GM11168 (cell line): ENCODE measurements around the gene ADORA1.

Source experiments
- in situ Hi-C: fragments of 300-500 bp; cut with MboI; formaldehyde crosslinking; loops from one replicate; pipeline ENCODE4 v1.12.0; 2022; ENCODE audit warnings: low sequenced_read_pairs; ENCODE audit not compliant: unreplicated experiment

The ADORA1 gene

DNA sequence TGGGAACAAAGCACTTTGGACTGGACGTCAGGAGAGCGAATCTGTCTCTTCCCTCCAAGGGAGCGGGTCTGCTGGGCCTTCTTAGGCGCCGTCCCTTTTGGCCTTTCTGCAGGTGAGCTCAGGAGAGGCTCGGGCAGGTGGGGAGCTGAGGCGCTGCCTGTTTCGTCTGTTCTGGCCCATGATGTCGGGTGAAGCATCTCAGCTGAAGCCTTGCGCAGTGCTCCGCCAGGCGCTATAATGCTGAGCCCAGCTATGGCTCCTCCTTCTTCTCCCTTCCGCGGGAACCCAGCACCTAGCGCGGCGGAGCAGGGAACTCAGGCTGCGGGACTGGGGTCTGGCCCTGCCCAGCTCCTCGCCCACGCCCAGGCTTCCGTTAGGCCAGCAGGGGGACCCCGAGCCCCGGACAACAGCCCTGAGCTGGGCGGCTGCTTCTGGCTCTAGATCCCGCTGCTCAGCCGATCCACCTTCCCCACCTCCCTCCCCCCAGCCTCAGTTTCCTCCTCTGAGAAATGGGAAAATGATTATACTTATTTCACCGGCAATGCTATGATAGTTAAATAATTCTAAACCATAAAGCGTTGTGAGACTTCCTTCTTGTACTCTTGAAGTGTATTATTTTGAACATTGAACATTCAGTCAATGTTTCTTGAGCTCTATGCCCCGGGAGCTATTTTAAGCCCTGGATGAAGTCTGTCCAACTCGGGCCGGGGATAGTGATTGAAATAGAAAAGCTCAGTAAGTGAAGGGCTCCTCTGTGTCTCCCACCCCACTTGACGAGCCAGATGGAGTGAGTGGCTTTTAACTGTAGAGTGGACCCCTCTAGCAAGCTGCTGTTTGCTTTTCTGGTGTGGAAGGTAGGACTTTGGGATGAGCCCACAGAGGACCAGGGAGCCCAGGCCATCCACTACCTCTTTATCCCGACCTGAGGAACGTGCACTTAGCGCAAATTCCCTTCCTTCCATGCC lies 9.6 kb upstream of the ADORA1 start:
- in situ Hi-C loops, result no loop called here

- in situ Hi-C loops, result no loop called here
Measured at GRCh38 chr1:203120325-203121153, 7.0 kb upstream of the ADORA1 start.

GRCh38 chr1:203121186-203122015 lies 6.1 kb upstream of the ADORA1 start:
- in situ Hi-C loops, result no loop called here

- in situ Hi-C loops, result no loop called here
Measured at GRCh38 chr1:203122159-203122558, 5.4 kb upstream of the ADORA1 start.

GRCh38 chr1:203124011-203124410 lies 3.5 kb upstream of the ADORA1 start:
- in situ Hi-C loops, result no loop called here

DNA sequence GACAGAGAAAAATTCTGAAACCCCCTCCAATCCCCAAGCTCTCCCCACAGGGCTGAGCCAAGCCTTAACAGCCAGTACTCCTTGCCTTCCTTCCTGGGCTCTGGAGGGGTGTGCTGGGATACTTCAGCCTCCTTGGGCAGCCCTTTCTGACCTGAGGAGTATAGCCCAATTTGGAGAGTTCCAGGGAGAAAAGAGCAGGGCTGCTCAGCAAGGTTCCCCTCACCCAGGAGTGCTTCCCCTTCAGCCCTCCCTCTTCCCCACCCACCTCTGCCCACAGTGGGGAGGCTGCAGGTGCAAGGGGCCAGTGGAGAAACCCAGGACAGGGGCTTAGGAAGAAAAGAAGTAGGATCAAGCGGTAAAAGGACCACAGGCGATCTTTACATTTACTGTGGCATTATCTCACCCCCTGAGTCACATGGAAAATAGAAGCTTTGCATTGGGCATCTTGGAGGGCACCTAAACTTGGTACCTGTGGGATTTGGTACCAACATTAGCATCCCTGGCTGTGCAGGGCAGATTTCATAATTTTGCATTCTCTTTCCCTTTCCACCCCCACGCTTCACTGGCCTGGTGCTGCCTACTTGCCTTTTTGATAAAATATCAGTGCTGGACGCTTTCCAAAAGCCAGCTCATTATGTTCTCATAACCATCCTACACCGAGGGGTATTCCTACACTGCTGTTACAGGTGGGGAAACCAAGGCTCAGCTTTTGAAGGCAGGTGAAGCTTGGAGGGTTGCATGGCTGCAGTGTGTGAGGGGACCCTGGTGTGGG lies 2.8 kb upstream of the ADORA1 start:
- in situ Hi-C loops, result no loop called here

- in situ Hi-C loops, result no loop called here
Measured at GRCh38 chr1:203126151-203126865, 1.2 kb upstream of the ADORA1 start.

- in situ Hi-C loops, result no loop called here
Measured at GRCh38 chr1:203126866-203127665, 460 bp upstream of the ADORA1 start.

DNA sequence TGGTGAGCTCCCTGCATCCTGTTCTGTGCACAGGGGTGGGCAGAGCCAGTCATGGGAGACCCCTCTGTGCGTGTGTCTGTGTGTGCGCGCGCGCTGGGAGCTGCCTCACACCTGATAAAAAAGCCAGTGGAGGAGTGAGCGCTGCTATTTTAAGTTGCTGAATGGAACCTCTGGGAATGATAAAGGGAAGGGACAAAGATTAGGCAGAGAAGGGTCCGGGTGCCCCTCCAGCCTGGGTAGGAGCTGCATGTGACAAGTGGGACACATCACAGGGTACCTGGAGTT lies 847 bp downstream of the ADORA1 start:
- in situ Hi-C loops, result no loop called here

DNA sequence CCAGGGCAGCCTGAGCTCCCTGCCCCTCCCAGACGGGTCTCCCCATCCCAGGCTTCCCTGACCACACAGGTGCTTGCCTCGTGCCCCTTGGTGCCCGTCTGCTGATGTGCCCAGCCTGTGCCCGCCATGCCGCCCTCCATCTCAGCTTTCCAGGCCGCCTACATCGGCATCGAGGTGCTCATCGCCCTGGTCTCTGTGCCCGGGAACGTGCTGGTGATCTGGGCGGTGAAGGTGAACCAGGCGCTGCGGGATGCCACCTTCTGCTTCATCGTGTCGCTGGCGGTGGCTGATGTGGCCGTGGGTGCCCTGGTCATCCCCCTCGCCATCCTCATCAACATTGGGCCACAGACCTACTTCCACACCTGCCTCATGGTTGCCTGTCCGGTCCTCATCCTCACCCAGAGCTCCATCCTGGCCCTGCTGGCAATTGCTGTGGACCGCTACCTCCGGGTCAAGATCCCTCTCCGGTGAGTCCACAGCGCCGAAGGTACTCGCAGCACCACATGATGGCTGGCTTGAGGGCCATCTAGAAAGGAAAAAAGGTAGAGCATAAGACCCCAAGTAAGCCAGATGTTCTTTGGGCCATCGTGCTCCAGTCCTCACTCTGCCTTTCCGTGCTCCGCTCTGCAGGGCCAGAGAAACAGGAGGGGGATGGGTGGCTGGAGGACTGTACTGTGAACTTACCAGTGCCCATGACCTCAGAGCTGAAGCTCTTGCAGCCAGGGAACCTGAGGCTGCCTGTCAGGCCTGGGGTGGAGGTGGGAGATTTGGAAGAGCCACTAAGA lies 1.4 kb downstream of the ADORA1 start:
- in situ Hi-C loops, result no loop called here

GRCh38 chr1:203129501-203130231 lies 2.1 kb downstream of the ADORA1 start:
- in situ Hi-C loops, result no loop called here

DNA sequence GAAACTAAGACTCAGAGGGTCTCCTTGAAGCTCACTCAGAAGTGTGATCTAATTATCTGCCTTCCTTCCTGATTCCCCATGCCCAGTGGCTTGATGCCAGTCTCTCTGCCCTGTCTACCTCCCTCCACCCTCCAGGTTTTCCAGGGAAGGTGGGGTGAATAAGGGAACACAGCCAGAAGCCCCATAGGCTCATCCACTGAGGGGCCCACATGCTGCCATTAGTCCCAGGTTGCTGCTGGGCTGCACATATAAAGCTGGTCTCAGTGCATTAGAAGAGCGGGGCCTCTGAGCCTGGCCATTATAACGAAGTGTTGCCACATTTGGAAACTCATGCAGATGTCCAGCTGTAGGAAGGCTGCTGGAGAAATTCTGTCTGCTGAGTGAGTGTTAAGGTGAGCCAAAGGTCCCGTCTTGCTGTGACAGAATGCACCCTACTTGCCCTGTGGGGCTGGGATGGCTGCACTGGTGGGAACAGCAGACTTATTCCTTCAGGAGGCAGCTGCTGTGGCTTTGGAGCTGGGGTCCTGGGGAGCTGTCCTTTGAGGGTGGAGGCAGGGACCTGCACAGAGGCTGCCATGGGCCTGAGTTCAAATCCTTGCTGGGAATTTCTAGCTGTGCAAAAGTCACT lies 2.9 kb downstream of the ADORA1 start:
- in situ Hi-C loops, result no loop called here

DNA sequence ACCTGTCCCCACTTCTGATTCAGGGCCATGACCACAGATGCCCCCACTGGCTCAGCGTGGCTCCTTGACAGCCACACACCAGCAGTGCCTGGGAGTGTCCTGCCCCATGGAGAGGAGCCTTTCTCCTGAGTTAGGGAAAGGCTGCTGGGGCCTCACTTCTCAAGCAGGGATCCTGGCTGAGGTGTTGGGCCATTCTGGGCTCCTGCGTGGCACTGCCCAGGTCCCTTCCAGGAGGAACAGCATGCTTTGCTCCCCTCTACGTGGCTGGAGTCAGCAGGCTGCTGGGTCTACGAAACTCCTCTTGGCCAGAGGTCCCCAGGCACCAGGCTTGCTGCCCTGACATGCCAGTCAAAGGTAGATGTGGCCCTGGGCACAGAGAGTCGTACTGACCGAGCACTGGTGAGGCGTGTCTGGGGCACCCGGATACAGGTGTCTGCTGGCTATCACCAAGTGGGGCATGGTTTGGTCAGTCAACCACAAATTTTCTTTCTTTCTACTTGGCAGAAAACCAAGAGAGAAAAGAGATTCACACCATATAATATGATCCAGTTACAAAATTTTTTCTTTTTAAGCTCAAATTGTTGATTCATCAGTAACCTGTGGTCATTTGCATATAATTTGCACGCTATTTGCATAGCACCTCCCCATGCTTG lies 4.1 kb downstream of the ADORA1 start:
- in situ Hi-C loops, result no loop called here

DNA sequence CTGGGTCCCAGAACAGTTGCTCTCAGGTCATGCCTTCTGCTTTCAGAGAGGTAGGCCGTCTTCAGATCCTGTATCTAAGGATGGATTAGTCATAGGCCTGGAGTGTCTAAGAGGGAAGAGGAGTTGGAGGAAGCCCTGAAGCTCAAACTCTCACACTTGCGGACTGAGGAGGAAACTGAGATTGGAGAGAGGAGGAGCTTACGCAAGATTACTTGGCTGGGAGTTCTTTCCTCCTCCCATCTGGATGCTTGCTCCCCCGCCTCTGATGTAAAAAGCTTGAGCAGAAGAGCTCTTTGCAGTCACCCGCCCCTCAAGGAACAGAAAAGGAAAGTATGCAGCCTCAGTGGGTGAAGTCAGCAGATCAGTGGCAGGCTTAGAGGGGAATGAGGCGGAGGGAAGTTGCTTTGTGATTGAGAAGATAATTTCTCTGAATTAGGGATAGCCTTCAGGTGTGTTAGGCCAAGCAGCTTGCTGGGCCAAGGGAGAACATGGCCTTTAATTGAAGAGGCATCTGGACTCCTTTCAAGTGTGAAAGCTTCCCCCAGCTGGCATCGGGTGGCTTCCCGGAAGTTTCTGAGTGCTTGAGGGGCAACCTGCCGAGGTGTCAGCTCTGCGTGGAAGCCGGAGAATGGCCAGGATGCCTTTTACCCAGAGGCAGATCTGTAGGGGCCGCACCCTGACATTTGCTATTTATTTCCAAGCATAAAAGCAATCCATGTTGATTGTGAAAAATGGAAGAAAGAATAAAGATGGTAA lies 6.6 kb downstream of the ADORA1 start:
- in situ Hi-C loops, result no loop called here

GRCh38 chr1:203135636-203136305 lies 8.2 kb downstream of the ADORA1 start:
- in situ Hi-C loops, result no loop called here
